ENCODE measurements around the gene DLEU7.

Gene DLEU7

GRCh38 chr13:50847501-50847900, 4.0 kb upstream of the DLEU7 start:
- Histone ChIP-seq H3K4me2 (no peak overlapping the region; a peak in 1 of 22 replicates), H3K27me3 (no peaks in the 10 kb centered on the region), H3K4me3 (no peak overlapping the region), H3K27ac (no peak overlapping the region), H3K36me3 (peaks cover 0 to 48% (median 10%) of the 10 kb centered on the region in 11 experiments; a peak in 11 of 22 replicates), H3K4me1 (peaks cover 0 to 11% (median 6%) of the 10 kb centered on the region in 10 experiments; a peak in 8 of 20 replicates), H4K20me1 (no peaks in the 10 kb centered on the region), H3K9ac (no peak overlapping the region), H3K9me3 (replicated peaks in 1 of 11) (peaks cover 14 to 54% (median 44%) of the 10 kb centered on the region in 11 experiments; a peak in 21 of 22 replicates)
- no peak for TF ChIP-seq Cebpa-rat (IDR thresholded peaks at IDR 0.05)

- TF ChIP-seq Cebpa-rat (IDR thresholded peaks at IDR 0.05), result no peak
- Histone ChIP-seq H4K20me1 (no peaks in the 10 kb centered on the region), H3K9me3 (replicated peaks in 1 of 11) (peaks cover 14 to 57% (median 44%) of the 10 kb centered on the region in 11 experiments; a peak in 21 of 22 replicates), H3K27me3 (no peaks in the 10 kb centered on the region), H3K9ac (no peak overlapping the region), H3K36me3 (peaks cover 0 to 48% (median 10%) of the 10 kb centered on the region in 11 experiments; a peak in 11 of 22 replicates), H3K4me3 (no peak overlapping the region), H3K27ac (no peak overlapping the region), H3K4me2 (peak overlapping the region in 4 of 11 experiments; percentile 4 to 41 (median 16); a peak in 3 of 22 replicates), H3K4me1 (peaks cover 0 to 11% (median 6%) of the 10 kb centered on the region in 10 experiments; a peak in 8 of 20 replicates)
Measured at GRCh38 chr13:50846861-50847475, 3.5 kb upstream of the DLEU7 start.

- H3K36me3 ChIP-seq, result peaks cover 0 to 56% (median 10%) of the 10 kb centered on the region in 11 experiments; a peak in 12 of 22 replicates
Measured at GRCh38 chr13:50845211-50845610, 1.7 kb upstream of the DLEU7 start.

GRCh38 chr13:50844084-50844875, 788 bp upstream of the DLEU7 start:
- Histone ChIP-seq H3K4me2 (no peak overlapping the region), H3K36me3 (peaks cover 0 to 54% (median 10%) of the 10 kb centered on the region in 11 experiments; a peak in 12 of 22 replicates), H3K9me3 (replicated peaks in 1 of 11) (peaks cover 14 to 57% (median 43%) of the 10 kb centered on the region in 11 experiments; a peak in 21 of 22 replicates), H4K20me1 (no peaks in the 10 kb centered on the region), H3K4me1 (peaks cover 0 to 27% (median 9%) of the 10 kb centered on the region in 10 experiments; a peak in 12 of 20 replicates), H3K27ac (no peak overlapping the region), H3K9ac (no peak overlapping the region), H3K27me3 (no peaks in the 10 kb centered on the region), H3K4me3 (no peak overlapping the region)
- TF ChIP-seq Cebpa-rat (IDR thresholded peaks at IDR 0.05), result no peak

More at GRCh38 chr13:50845211-50845610, 1.7 kb upstream of the DLEU7 start:
- no peaks in the 10 kb centered on the region for H3K27me3 ChIP-seq
- no peak for TF ChIP-seq Cebpa-rat (IDR thresholded peaks at IDR 0.05)
- H3K4me1 ChIP-seq, result peaks cover 0 to 18% (median 7%) of the 10 kb centered on the region in 10 experiments; a peak in 14 of 20 replicates
- no peak overlapping the region for H3K9ac ChIP-seq
- no peak overlapping the region for H3K27ac ChIP-seq
- no peak overlapping the region for H3K4me3 ChIP-seq
- H3K9me3 ChIP-seq (replicated peaks in 1 of 11), result peaks cover 14 to 57% (median 45%) of the 10 kb centered on the region in 11 experiments; a peak in 21 of 22 replicates
- H4K20me1 ChIP-seq, result no peaks in the 10 kb centered on the region
- no peak overlapping the region for H3K4me2 ChIP-seq

GRCh38 chr13:50842990-50843256, 569 bp downstream of the DLEU7 start:
- Histone ChIP-seq H3K4me1 (peaks cover 0 to 32% (median 9%) of the 10 kb centered on the region in 10 experiments; a peak in 12 of 20 replicates), H3K27me3 (no peaks in the 10 kb centered on the region), H3K4me3 (no peak overlapping the region), H3K27ac (no peak overlapping the region), H3K9me3 (replicated peaks in 1 of 11) (peaks cover 14 to 51% (median 38%) of the 10 kb centered on the region in 11 experiments; a peak in 21 of 22 replicates), H3K9ac (no peak overlapping the region), H3K36me3 (peaks cover 0 to 50% (median 10%) of the 10 kb centered on the region in 11 experiments; a peak in 12 of 22 replicates), H4K20me1 (no peaks in the 10 kb centered on the region), H3K4me2 (no peak overlapping the region)
- TF ChIP-seq Cebpa-rat (IDR thresholded peaks at IDR 0.05), result no peak

GRCh38 chr13:50842251-50842989, 1.1 kb downstream of the DLEU7 start:
- Histone ChIP-seq H3K4me1 (peaks cover 0 to 32% (median 9%) of the 10 kb centered on the region in 10 experiments; a peak in 12 of 20 replicates), H3K9ac (no peak overlapping the region), H3K27ac (no peak overlapping the region), H3K27me3 (no peaks in the 10 kb centered on the region), H4K20me1 (no peaks in the 10 kb centered on the region), H3K4me2 (no peak overlapping the region), H3K9me3 (replicated peaks in 1 of 11) (peaks cover 14 to 48% (median 38%) of the 10 kb centered on the region in 11 experiments; a peak in 21 of 22 replicates), H3K4me3 (no peak overlapping the region), H3K36me3 (peaks cover 0 to 47% (median 10%) of the 10 kb centered on the region in 11 experiments; a peak in 12 of 22 replicates)
- TF ChIP-seq Cebpa-rat (IDR thresholded peaks at IDR 0.05), result no peak

GRCh38 chr13:50841786-50842185, 1.7 kb downstream of the DLEU7 start:
- H3K4me1 ChIP-seq, result peaks cover 0 to 27% (median 9%) of the 10 kb centered on the region in 10 experiments; a peak in 12 of 20 replicates
- peaks cover 0 to 41% (median 10%) of the 10 kb centered on the region in 11 experiments; a peak in 11 of 22 replicates for H3K36me3 ChIP-seq
- no peak overlapping the region for H3K27ac ChIP-seq
- no peak overlapping the region for H3K9ac ChIP-seq
- H3K9me3 ChIP-seq (replicated peaks in 1 of 11), result peaks cover 14 to 48% (median 33%) of the 10 kb centered on the region in 11 experiments; a peak in 21 of 22 replicates
- H4K20me1 ChIP-seq, result no peaks in the 10 kb centered on the region
- no peaks in the 10 kb centered on the region for H3K27me3 ChIP-seq
- no peak overlapping the region for H3K4me3 ChIP-seq
- no peak for TF ChIP-seq Cebpa-rat (IDR thresholded peaks at IDR 0.05)
- no peak overlapping the region for H3K4me2 ChIP-seq

GRCh38 chr13:50840284-50840683, 3.2 kb downstream of the DLEU7 start:
- Histone ChIP-seq H3K4me2 (peak overlapping the region in 7 of 11 experiments; percentile 6 to 42 (median 33); a peak in 11 of 22 replicates), H3K27ac (no peak overlapping the region), H3K4me1 (peaks cover 0 to 22% (median 7%) of the 10 kb centered on the region in 10 experiments; a peak in 11 of 20 replicates), H4K20me1 (no peaks in the 10 kb centered on the region), H3K9me3 (replicated peaks in 1 of 11) (peaks cover 15 to 42% (median 29%) of the 10 kb centered on the region in 11 experiments; a peak in 21 of 22 replicates), H3K27me3 (no peaks in the 10 kb centered on the region), H3K4me3 (no peak overlapping the region), H3K9ac (no peak overlapping the region), H3K36me3 (peaks cover 0 to 36% (median 10%) of the 10 kb centered on the region in 11 experiments; a peak in 11 of 22 replicates)
- no peak for TF ChIP-seq Cebpa-rat (IDR thresholded peaks at IDR 0.05)

All from BLaER1 treated with 17β-estradiol and CSF1 and Interleukin-3, amounts not matched to agents 10 nM and 100 nM (cell line).